GM12878 (cell line): Measurements from ENCODE around the gene PNPLA5.

Source experiments
- MXI1 ChIP-seq: fragments of 150-350 bp; IDR thresholded peaks from 2 replicates; pipeline ENCODE4 v1.6.1; 2011; ENCODE audit warnings: low read depth, mild to moderate bottlenecking, inconsistent platforms, low read length, improper control_type of control experiment
- POLR2A ChIP-seq: IDR thresholded peaks from 2 replicates; pipeline ENCODE4 v1.6.1; 2011; ENCODE audit warnings: low read depth, mild to moderate bottlenecking, low read length
- RFX5 ChIP-seq: IDR thresholded peaks from 2 replicates; pipeline ENCODE4 v1.6.1; 2011; ENCODE audit warnings: low read depth, low read length, improper control_type of control experiment
- TF ChIP-seq, protein P1 (sequence below), 3 experiments: IDR thresholded peaks in 2 of 3; conservative IDR thresholded peaks in 1 of 3; 2 replicates each; pipeline ENCODE4 v1.5.1; 2011; ENCODE audit warnings: low read depth in 3 of 3, low read length in 3 of 3, mild to moderate bottlenecking in 3 of 3, control low read depth in 2 of 3, moderate library complexity in 2 of 3, inconsistent platforms in 1 of 3, mixed read lengths in 1 of 3; ENCODE audit not compliant: control insufficient read depth in 2 of 3, insufficient read depth in 1 of 3; ENCODE audit errors: extremely low read depth in 1 of 3

DNA sequence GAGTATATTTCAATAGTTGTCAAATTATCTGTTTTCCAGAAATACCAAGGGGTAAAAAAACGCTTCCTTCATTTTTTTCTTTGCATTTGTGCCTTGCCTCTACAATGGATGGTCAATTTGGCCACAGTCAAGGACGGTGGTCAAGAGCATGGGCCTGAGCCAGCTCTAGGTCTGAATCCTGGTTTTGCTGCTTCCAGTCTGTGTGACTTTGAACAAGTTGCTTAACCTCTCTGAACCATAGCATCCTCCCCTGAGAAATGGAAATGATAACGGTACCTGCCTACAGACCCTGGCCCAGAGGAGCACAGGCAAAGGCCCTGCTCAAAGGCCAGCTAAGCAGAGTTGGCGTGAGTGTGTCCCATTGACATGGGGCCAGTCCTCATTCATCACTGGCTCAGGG lies 3.1 kb downstream of the PNPLA5 start:
- TF ChIP-seq POLR2A (no peak), RFX5 (no peak), MXI1 (no peak)
- TF ChIP-seq, protein P1, sequence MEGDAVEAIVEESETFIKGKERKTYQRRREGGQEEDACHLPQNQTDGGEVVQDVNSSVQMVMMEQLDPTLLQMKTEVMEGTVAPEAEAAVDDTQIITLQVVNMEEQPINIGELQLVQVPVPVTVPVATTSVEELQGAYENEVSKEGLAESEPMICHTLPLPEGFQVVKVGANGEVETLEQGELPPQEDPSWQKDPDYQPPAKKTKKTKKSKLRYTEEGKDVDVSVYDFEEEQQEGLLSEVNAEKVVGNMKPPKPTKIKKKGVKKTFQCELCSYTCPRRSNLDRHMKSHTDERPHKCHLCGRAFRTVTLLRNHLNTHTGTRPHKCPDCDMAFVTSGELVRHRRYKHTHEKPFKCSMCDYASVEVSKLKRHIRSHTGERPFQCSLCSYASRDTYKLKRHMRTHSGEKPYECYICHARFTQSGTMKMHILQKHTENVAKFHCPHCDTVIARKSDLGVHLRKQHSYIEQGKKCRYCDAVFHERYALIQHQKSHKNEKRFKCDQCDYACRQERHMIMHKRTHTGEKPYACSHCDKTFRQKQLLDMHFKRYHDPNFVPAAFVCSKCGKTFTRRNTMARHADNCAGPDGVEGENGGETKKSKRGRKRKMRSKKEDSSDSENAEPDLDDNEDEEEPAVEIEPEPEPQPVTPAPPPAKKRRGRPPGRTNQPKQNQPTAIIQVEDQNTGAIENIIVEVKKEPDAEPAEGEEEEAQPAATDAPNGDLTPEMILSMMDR (IDR thresholded peaks at IDR 0.05 in 2 of 3, conservative IDR thresholded peaks at IDR 0.05 in 1 of 3; ENCODE audit: control insufficient read depth in 2 of 3, extremely low read depth in 1 of 3, insufficient read depth in 1 of 3, low read depth in 3 of 3, low read length in 3 of 3): no peak
